Activated T-helper 1 cell treated with anti-CD3 and anti-CD28 coated beads, Interleukin-2, amount 50 U/mL, for 16 hours (primary cell): Measurements from ENCODE around the gene TIPARP.

Experiments
- DNase-seq, 2 donors: peaks; one replicate each; pipeline ENCODE4 v3.0.0-alpha.2; 2020; ENCODE audit warnings: low read depth in 1 of 2, low spot score in 1 of 2

TIPARP gene, protein sequence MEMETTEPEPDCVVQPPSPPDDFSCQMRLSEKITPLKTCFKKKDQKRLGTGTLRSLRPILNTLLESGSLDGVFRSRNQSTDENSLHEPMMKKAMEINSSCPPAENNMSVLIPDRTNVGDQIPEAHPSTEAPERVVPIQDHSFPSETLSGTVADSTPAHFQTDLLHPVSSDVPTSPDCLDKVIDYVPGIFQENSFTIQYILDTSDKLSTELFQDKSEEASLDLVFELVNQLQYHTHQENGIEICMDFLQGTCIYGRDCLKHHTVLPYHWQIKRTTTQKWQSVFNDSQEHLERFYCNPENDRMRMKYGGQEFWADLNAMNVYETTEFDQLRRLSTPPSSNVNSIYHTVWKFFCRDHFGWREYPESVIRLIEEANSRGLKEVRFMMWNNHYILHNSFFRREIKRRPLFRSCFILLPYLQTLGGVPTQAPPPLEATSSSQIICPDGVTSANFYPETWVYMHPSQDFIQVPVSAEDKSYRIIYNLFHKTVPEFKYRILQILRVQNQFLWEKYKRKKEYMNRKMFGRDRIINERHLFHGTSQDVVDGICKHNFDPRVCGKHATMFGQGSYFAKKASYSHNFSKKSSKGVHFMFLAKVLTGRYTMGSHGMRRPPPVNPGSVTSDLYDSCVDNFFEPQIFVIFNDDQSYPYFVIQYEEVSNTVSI

DNA sequence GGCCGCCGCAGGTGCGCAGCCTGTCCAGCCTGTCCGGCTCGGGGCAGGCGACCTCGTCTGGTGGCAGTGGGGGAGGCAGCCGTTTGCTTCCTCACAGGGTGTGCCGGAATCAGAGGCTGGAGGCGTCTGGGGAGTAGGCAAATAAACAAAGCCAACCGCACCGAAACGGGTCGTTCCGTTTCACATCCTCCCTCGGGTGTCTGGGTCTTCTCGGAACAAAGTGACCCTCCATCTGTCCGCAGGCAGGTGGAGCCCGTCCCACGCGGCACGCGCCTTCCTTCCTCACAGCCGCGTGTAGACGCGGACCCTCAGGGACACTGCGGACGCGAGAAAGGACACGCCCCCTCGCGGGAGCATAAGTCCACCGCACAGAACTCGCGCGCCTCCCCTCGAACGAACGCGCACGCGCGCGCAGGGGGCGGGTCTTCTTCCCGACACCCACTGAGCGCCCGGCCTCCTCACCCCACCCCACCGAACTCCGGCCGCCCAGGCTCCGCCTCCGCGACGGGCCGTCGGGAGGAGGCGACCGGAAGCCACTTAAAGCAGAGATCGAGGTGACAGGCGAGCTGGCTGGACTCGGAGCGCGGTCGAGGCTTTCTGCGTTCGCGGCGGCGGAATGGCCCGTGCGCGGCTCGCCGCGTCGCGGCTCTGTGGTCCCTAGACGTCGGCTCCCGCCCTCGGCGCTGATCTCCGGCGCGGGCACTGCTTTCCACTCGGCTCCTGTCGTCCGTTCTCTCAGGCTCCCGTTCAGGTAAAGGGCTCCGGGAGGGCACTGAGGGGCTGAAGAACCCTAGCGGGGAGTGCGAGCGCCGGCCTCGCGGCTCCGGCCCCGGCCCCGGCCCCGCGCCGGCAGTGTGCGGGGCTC is at the start of gene TIPARP:
TSS of gene TIPARP (plus strand) at position 545 of the 865 bp plus-strand sequence. CDS start 3,108 bp downstream, outside the sequence.
- DNase-seq, result peak; percentile 99 to 100

DNA sequence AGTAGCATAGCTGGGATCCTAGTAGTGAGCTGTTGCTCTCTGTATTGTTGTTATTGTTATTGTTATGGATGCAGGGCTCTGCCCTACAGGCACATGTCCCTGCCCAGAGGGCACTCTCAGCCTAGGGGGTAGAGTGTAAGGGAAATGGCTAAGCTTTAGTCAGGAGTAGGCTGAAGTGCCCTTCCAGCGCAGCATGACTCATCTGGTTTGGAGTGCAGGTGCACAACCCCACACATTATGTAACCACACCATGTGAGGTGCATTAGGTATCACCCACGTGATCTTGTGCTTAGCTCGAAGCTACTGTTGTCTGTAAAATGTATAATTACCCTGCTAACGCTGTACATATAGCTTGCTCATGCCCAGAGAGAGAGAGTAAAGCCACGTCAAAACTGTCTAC is 48.3 kb upstream of the TIPARP start:
- DNase-seq, result no peak

DNA sequence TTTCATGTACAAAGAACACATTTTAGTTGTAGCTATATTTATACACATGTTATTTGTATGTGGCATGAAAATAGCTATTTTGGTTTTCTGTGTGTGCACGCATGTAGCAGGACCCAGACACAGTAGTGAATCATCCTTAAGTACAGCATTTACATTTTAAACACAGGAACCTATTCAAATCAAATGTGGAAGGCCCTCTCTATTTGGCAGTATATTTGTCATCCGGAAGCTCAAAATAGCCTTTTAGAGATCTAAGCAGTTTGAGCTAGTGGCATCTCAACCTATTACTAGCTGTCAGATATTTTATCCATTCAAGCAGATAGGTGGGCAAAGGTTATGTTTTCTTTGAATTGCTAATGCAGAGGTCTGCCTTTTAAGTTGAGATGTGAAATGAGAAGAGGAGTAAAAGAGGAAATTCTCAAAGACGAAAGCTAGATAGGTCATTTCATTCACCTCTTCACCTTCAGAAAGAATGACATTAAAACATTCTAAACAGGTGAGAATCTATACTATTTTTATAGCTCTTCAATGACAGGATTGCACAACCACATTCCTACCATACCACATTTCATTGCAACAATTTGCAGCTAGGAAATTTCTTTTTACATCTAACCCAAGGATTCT is 46.3 kb upstream of the TIPARP start:
- no peak for DNase-seq

DNA sequence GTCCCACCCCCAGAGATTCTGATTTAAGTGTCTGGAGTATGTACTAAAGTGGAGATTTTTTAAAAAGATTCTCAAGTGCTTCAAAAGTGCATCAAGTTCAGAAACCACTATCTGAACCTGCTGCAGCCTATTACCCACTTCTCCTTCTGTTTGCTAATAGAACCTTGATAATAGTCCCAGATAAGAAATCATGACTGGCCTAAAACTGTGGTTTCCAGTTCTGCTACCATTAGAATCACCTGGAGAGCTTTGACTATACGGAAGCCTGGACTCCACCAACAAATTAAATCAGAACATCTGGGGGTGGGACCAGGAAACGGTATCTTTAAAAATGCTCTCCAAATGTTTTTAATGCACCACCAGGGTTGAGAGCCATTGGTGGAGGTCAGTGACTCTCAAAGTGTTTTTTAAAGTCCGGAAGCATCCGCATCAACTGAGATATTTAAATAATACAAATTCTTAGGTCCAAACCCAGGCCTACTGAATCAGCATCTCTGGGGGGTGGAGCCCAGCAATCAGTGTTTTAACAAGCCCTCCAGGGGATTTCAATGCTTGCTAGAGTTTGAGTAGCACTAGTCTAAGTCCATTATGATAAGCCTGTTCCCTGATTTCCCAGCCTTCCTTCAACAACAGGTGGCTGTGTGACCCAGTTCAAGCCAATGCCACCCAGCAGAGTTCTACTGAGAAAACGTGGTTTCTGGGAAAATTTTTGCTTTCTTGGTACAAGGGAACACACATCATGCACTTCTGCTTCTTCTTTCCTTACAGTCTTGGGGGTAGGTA is 45.4 kb upstream of the TIPARP start:
- DNase-seq, result no peak

DNA sequence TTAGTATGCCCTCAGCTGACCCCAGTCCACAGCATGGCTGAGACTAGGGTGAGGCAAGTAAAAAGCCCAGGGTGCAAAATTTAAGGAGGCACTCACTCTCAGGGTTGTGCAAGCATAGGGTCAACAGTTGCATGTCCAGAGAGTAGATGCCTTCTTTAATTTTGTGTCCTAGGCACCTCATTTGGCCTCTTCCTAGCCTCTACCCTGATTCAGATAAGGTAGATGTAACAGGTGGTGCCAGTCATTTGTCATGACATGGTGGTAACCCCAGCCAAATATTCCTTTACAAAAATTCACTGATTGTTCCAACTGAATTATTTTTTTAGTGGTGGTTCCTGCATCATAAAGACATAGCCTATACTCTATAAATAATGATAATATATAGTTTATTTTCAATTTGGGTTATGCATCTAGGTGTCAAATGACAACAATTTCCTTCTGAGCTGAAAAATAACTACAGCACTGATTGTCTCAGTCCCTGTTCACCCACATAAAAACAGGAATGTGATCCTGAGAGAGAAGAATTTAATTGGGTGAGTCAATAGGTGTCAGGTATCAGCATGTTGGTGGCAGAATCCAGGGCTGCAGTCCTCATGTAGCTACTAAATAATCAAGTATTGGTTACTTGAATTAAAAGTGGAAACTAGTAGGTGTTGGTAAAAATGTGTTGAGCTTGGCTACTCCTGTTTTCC is 44.2 kb upstream of the TIPARP start:
- no peak for DNase-seq

DNA sequence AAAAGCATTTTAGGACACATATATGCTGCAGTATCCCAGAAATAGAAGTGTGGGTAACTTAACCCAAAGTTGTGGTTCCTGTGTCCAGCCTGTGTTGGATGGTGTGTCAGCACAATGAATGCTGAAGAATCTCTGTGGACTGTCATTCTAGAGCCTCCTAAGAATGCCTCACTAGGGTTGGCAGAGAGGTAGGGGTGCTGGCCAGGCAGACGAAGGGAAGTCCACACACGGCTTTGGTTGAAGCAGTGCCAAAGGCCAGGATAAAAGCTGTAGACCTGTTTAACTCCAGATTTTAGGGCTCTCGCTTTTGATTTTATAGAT is 43.7 kb upstream of the TIPARP start:
- no peak for DNase-seq

DNA sequence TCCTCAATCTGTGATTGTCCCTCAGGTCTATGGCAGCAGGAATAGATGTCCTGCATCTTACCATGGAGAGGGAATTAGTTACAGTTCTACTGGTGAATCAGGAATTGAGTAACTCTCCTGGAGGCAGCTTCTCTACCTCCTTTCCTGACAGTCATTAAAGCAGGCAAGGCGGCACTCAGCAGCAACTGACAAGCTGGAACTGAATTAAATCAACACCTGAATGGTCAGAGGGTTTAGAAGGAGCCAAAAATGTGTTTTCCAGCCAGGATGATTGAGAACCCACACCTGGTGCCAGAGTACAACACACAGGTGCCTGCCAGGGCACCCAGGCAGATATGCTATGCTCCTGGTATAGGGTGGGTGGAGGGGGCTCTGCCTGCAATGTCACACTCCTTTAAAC is 43.1 kb upstream of the TIPARP start:
- no peak for DNase-seq

DNA sequence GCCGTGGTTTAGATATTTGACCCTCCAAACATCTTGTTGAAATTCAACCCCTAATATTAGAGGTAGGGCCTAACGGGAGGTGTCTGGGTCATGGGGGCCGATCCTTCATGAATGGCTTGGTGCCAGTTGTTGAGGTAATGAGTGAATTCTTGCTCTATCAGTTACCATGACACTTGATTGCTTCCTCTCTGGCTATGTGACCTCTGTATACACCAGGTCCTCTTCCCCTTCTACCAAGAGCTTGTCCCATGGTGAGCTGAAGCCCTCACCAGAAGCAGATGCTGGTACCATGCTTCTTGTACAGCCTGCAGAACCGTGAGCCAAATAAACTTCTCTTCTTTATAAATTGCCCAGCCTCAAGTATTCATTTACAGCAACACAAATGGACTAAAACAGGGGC is 41.8 kb upstream of the TIPARP start:
- no peak for DNase-seq

DNA sequence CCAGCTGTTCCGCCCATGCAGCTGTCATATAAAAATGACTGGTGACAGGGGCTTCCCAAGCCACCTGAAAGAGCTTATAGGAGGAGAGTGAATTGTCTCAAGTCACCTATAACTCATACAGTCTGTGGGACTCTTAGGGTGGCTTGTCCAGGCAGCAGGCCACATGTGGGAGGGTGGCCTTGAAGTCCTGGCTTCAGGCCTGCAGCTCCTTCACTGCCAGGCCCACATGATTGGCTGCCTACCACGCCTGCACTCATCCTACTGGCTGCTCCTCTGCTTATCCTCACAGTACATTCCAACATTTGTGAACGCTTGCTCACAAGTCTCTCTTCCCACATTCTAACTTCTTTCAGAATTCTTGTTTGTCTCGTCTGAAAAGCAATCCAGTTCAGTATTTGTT is 41.1 kb upstream of the TIPARP start:
- no peak for DNase-seq

DNA sequence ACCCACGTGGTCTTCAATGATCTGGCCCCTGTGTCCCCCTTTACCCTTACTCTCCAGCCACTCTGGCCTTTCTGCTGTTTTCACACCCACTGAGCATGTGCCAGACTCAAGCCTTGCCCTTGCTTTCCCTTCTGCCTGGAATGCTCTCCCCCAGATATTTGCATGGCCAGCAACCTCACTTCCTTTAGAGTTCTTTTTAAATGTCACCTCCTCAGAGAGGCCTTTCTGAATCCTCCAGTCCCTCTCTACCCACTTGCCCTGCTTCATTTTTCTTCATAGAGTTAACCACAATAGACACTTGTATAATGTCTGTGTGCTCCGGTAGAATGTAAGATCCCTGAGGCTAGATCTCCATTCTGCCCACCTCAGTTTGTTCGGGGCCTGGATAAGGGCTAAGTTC is 39.4 kb upstream of the TIPARP start:
- no peak for DNase-seq

DNA sequence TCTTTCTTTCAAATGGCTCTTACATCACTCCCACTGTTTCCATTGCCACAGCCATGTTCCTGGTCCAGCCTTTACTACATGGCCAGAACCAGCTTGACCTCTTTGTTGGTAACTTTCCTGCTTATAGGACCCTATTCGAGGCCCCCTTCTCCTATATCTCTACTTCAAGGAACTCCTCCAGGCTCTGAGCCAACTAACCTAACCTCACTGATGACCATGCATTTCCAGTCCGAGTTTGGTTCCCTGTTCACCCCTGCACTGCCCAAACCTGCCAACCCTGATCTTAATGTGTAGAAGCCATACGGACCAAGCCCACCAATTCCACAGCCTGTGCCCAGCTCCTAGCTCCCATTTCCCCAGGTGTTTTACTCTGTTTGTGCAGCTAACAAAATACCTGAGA is 38.4 kb upstream of the TIPARP start:
- DNase-seq, result no peak

DNA sequence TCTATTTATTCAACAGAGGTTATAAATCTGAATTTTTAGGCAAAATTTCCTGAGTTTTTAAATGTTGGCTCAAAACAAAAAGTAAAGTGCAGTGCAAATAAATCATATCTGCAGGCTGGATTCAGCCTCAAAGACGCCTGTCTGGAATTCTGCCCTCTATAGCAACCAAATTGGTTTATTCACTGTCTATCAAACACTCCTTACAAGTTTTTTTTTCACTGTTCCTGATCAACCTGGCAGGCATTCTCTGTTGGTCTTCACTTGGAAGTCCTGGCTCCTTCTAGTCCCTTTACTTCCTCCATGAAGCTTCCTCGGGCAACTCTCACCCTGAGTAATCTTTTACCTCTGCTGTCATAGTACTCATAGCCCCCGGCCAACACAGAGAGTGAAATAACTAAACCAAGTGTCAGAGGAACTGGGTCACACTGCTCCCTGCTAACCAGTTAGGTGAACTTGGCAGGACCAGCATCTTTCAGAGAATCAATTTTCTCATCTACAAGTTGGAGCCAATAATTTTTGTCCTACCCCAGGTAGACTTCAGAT is 36.8 kb upstream of the TIPARP start:
- DNase-seq, result no peak

DNA sequence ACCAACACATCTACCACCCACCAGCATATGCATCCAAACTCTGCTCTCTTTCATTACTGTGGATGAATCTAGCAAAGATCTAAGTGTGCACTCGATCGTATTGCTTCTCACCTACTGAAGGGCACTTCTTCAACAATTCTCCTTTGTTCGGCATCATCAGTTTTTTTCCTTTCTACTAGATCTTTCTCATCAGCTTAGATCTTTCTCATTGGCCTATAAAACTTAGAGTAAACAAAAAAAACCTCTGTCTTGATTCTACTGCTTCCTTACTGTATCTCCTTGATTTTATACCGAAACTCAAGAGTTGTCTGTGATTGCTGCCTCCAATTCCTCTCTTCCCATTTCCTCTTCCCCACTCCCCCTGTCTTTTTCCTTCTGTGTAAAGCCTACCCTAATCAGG is 36.1 kb upstream of the TIPARP start:
- no peak for DNase-seq

DNA sequence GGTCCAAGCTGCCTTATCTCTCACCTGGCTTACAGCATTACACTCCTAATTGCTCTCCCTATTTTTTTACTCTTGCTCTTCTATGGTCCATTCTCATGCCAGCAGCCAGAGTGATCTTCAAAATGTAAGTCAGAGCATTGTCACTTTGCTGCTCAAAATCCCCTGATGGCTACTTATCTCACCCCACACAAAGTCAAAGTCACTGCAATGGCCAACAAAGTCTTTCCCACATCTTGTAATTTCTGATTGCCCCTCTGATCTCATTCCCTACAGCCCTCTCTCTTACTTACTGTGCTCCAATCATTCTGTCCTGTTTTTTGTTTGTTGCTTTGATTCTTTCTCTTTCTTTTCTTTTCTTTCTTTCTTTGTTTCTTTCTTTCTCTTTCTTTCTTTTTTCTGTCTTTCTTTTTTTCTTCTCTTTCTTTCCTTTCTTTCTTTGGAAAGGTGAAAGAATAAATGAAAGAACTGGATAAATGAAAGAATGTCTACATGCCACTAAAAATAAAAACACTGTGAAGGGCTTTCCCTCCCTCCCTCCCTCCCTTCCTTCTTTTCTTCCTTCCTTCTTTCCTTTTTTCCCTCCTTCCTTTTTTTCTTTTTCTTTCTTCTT is 34.9 kb upstream of the TIPARP start:
- DNase-seq, result no peak

DNA sequence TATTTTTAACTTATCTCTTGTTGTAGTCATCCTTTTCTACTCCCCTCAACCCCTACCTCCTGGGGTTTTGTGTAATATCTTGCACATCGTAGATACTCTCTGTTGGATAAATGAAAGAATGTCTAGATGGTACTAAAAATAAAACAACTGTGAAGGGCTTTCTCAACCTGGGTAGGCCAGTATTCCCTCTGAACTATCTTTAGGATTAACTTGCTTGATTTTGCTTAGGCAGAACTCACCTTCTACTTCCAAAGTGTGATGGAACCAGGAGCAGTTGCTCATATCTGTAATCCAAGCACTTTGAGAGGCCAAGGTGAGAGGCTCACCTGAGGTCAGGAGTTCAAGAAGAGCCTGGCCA is 32.8 kb upstream of the TIPARP start:
- no peak for DNase-seq

DNA sequence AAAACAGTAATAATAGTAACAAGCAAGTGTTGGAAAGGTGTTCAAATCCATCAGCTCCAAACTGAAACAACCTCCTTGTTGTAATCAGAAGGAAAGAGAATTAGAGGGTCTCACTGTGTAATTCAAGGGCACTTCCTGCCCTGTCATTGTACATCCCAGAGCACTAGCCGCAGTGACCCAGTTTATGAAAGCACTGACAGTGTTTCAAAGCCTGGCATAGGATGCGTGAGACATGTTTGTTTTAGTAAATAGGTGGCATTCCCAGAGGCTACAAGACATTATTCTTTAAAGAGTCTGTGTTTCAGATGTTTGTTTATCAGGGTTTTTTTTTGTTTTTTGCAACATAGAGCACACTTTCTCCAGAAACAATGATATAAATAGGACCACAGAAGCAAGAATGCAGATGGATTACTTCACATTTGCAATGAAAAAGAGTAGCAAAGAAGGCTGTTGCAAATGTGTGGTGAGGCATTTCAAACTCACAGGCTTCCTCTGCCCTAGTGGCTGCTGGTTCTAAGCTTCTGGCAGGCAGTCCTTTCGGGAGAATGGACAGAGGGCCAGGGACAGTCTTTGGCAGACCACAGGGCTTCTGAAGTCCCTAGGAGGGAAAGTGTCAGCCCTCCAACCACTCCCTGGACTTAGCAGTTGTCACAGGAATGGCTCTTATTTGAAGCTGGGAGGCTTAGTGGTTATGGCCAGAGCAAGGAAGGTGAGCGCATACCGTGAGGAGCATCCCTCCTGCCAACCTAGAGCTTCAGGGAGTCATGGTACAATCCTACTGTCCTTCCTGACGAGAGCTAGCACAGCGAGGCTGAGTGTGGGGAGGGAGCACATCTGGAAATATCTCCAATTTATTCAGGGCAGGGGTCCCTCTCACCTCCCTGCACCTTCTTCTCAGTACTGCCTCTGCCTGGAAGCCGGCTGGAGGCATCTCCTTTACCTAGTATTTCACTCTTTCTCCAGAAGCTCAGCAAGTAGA is 31.4 kb upstream of the TIPARP start:
- DNase-seq, result no peak

DNA sequence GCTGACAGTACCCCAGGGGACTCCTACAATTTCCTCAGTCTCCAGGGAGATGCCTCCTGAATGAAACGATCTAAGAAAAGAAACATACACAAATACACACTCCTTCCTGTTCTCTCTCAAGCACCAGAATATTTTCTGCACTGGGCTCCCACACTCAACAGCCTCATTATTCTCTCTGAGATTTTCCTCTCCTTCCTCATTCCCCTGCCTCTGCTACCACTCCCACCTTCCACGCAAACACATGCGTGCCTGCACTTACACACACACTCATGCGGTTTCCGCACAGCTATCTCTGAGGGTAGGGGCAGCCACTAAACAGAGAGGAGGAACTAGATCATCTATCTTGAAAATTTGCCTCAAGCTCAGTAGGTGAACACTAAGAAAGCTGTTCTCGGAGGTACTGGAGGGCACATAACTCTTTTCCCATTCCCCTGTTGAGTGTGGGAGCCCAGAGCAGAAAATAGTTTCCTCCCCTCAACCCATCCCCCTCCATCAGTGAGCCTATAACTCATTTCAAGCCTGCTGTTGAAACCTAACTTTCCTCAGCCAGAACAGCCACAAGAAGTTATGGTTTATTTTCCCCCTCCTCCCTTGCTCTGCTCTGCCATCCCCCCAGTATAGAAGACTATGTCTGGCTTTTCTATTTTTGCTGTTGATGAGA is 30.5 kb upstream of the TIPARP start:
- DNase-seq, result no peak

DNA sequence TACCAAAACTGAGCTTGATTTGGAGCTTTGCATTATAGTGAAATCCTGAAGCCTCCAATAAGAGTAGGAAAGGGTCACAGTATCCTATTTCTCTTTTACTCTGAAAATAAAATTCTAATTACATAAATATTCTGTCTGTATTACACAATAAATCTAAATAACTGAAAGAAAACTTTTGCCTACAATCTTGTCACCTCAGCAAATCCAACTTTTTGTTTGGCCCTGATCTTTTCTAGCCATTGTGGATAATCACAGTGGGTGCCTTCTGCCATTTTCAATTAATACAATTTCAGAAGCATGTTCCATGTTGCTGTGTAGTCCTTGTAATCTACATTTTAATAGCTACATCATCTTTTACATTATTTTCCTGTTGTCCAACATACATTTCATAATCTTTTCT is 29.4 kb upstream of the TIPARP start:
- no peak for DNase-seq
